ENCODE data around the gene EDN2.

- no peak for TF ChIP-seq CTCF (IDR thresholded peaks at IDR 0.05)
- no peak for TF ChIP-seq EZH2 (IDR thresholded peaks at IDR 0.05; ENCODE audit: borderline replicate concordance, insufficient read depth, low read depth, low read length, poor library complexity, severe bottlenecking)
Measured at GRCh38 chr1:41473738-41474362, 10.6 kb downstream of the EDN2 start.

Measured in B cell (primary cell).